Upper lobe of left lung (tissue), 6 donors: ENCODE data around the gene SNX32. TPM values are rescaled to one million over a fixed set of nuclear protein-coding genes. Genes with fewer than 3 reads are reported as not detected.

Experiments used
- ATAC-seq, 2 donors: fragments of 200-7000 bp; cut with Tn5 transposase; one replicate each; pipeline ENCODE4 v1.9.1; 2022; ENCODE audit warnings: mild to moderate bottlenecking in 2 of 2, moderate library complexity in 2 of 2; ENCODE audit not compliant: low FRiP score in 2 of 2
- DNase-seq, 2 donors: peaks; one replicate each; pipeline ENCODE4 v3.0.0-alpha.2; 2019 to 2020
- H3K27ac ChIP-seq, 4 donors: fragments of 200-600 bp; sonication (generic); one replicate each; pipeline ENCODE4 v1.5.1; 2016 to 2019
- H3K27me3 ChIP-seq, 4 donors: fragments of 200-600 bp; sonication (generic); one replicate each; pipeline ENCODE4 v1.5.1; 2017 to 2019
- H3K36me3 ChIP-seq, 4 donors: fragments of 200-600 bp; sonication (generic); one replicate each; pipeline ENCODE4 v1.5.1; 2016 to 2019
- H3K4me1 ChIP-seq, 4 donors: fragments of 200-600 bp; sonication (generic); one replicate each; pipeline ENCODE4 v1.5.1; 2018 to 2019
- H3K4me3 ChIP-seq, 4 donors: fragments of 200-600 bp; sonication (generic); one replicate each; pipeline ENCODE4 v1.5.1; 2017 to 2019; ENCODE audit warnings: mild to moderate bottlenecking in 2 of 4, moderate library complexity in 1 of 4
- H3K9me3 ChIP-seq, 4 donors: fragments of 200-600 bp; sonication (generic); one replicate each; pipeline ENCODE4 v1.5.1; 2018 to 2019
- CTCF ChIP-seq, 6 experiments: fragments of 450-650 bp in 4 of 6; fragments of 200-600 bp in 2 of 6; sonication (generic) in 2 of 6; IDR thresholded peaks; one replicate each; pipeline ENCODE4 v1.5.1; 2016 to 2019; ENCODE audit warnings: antibody characterized with exemption in 6 of 6
- EP300 ChIP-seq, 4 donors: sonication (generic); formaldehyde crosslinking; IDR thresholded peaks; one replicate each; pipeline ENCODE4 v1.5.1; 2017; ENCODE audit warnings: antibody characterized with exemption in 4 of 4, control low read depth in 2 of 4
- POLR2A ChIP-seq, 4 donors: fragments of 450-650 bp; IDR thresholded peaks; one replicate each; pipeline ENCODE4 v1.5.1; 2016 to 2017; ENCODE audit warnings: antibody characterized with exemption in 4 of 4, mild to moderate bottlenecking in 2 of 4
- POLR2AphosphoS5 ChIP-seq, 2 donors: sonication (generic); formaldehyde crosslinking; IDR thresholded peaks; one replicate each; pipeline ENCODE4 v1.5.1; 2017; ENCODE audit warnings: antibody characterized with exemption in 2 of 2
- whole genome bisulfite sequencing, 2 donors: methylation state at CpG; one replicate each; pipeline ENCODE4 v1.1.5; 2017 to 2018; 5-methylcytosine and 5-hydroxymethylcytosine counted together
- total RNA-seq, 6 donors: library from RNA; depleted of rRNA in 4 of 6; stranded (reverse); fragments of >200 nt in 4 of 6; gene quantifications; one replicate each; pipeline versions ENCODE4 v1.1.0 to v1.2.1, GENCODE V29; 2016 to 2021
- donor health status: DM: no; HTN: no; CAD: no; lungs with moderate emphysema.
- donor health status: DM: no; HTN: yes; CAD: no; lungs with severe emphysema.

The SNX32 gene
- total RNA-seq, 6 donors from 2014 or later = 0.37 to 0.69 TPM; not detected in 4

- H3K9me3 ChIP-seq = no peaks in the 10 kb centered on the region
- DNase-seq = peak in 1 of 2 donors; percentile 60
- H3K27me3 ChIP-seq = peaks cover 2 to 24% (median 15%) of the 10 kb centered on the region in 4 donors
- H3K4me1 ChIP-seq = peaks cover 23 to 36% (median 25%) of the 10 kb centered on the region in 4 donors
- ATAC-seq = no peak
- H3K27ac ChIP-seq = peak overlapping the region in 2 of 4 donors; percentile 3 to 54
- TF ChIP-seq EP300 (IDR thresholded peaks at IDR 0.05) (no peak), POLR2AphosphoS5 (IDR thresholded peaks at IDR 0.05) (no peak), CTCF (IDR thresholded peaks at IDR 0.05) (no peak), POLR2A (IDR thresholded peaks at IDR 0.05) (no peak)
- WGBS, 2 donors = 91 to 94% methylated on average over 13 to 18 of the region's 18 CpGs
- no peak overlapping the region for H3K4me3 ChIP-seq
- H3K36me3 ChIP-seq = no peaks in the 10 kb centered on the region
Observed at GRCh38 chr11:65790902-65791650, 42.7 kb upstream of the SNX32 start.

- whole genome bisulfite sequencing, 2 donors = 50% methylated on average over 13 of the region's 13 CpGs; no CpG with 5 or more reads in 1 of the 2 donors
- ATAC-seq = peak; percentile 40 to 65
- peak; percentile 62 to 72 for DNase-seq
- no peak overlapping the region for H3K4me3 ChIP-seq
- H3K4me1 ChIP-seq = peaks cover 16 to 29% (median 18%) of the 10 kb centered on the region in 4 donors
- no peak for TF ChIP-seq EP300 (IDR thresholded peaks at IDR 0.05)
- TF ChIP-seq CTCF (IDR thresholded peaks at IDR 0.05) = no peak
- TF ChIP-seq POLR2AphosphoS5 (IDR thresholded peaks at IDR 0.05) = no peak
- peak in 1 of 4 donors; percentile 27 for TF ChIP-seq POLR2A (IDR thresholded peaks at IDR 0.05)
- peak overlapping the region in 2 of 4 donors; percentile 3 to 54 for H3K27ac ChIP-seq
- H3K36me3 ChIP-seq = no peaks in the 10 kb centered on the region
- H3K27me3 ChIP-seq = peaks cover 2 to 17% (median 11%) of the 10 kb centered on the region in 4 donors
- H3K9me3 ChIP-seq = no peaks in the 10 kb centered on the region
Observed at GRCh38 chr11:65791719-65792213, 42.0 kb upstream of the SNX32 start.

GRCh38 chr11:65792456-65792855 lies 41.3 kb upstream of the SNX32 start:
- Histone ChIP-seq H3K9me3 (no peaks in the 10 kb centered on the region), H3K27ac (no peak overlapping the region), H3K4me1 (peaks cover 9 to 23% (median 13%) of the 10 kb centered on the region in 4 donors), H3K4me3 (no peak overlapping the region), H3K27me3 (peaks cover 2 to 11% (median 7%) of the 10 kb centered on the region in 4 donors), H3K36me3 (no peaks in the 10 kb centered on the region)
- TF ChIP-seq CTCF (IDR thresholded peaks at IDR 0.05) (no peak), EP300 (IDR thresholded peaks at IDR 0.05) (no peak), POLR2A (IDR thresholded peaks at IDR 0.05) (no peak), POLR2AphosphoS5 (IDR thresholded peaks at IDR 0.05) (no peak)
- ATAC-seq = no peak
- DNase-seq = peak in 1 of 2 donors; percentile 75
- WGBS, 2 donors = 89 to 93% methylated on average over 14 to 16 of the region's 16 CpGs

- Histone ChIP-seq H3K4me1 (peaks cover 2 to 15% (median 7%) of the 10 kb centered on the region in 4 donors), H3K27me3 (peaks cover 0 to 4% (median 2%) of the 10 kb centered on the region in 4 donors), H3K27ac (no peak overlapping the region), H3K9me3 (no peaks in the 10 kb centered on the region), H3K4me3 (no peak overlapping the region), H3K36me3 (no peaks in the 10 kb centered on the region)
- TF ChIP-seq POLR2A (IDR thresholded peaks at IDR 0.05) (no peak), EP300 (IDR thresholded peaks at IDR 0.05) (no peak), CTCF (IDR thresholded peaks at IDR 0.05) (no peak), POLR2AphosphoS5 (IDR thresholded peaks at IDR 0.05) (no peak)
- DNase-seq (peak; percentile 78 to 87), ATAC-seq (peak; percentile 20 to 36)
- WGBS, 2 donors = 58% methylated on average over 15 of the region's 16 CpGs; no CpG with 5 or more reads in 1 of the 2 donors
Observed at GRCh38 chr11:65793144-65793581, 40.6 kb upstream of the SNX32 start.
